Fibroblast of skin of back (primary cell): Measurements from ENCODE around the gene GNG12.

Source experiments
- DNase-seq: peaks from one replicate; pipeline ENCODE4 v3.0.0-alpha.2; 2013

Gene GNG12

GRCh38 chr1:67700220-67700619, 133.0 kb downstream of the GNG12 start:
- no peak for DNase-seq

GRCh38 chr1:67696708-67697107, 136.6 kb downstream of the GNG12 start:
- DNase-seq: no peak

- DNase-seq: no peak
These were observed 137.3 kb downstream of the GNG12 start for GRCh38 chr1:67695963-67696362.

- no peak for DNase-seq
These were observed 141.6 kb downstream of the GNG12 start for GRCh38 chr1:67691712-67692111.

- DNase-seq: no peak
These were observed 142.9 kb downstream of the GNG12 start for GRCh38 chr1:67690411-67690810.

GRCh38 chr1:67690018-67690363, 143.3 kb downstream of the GNG12 start:
- DNase-seq: no peak

- DNase-seq: no peak
These were observed 143.8 kb downstream of the GNG12 start for GRCh38 chr1:67689267-67690017.

GRCh38 chr1:67688526-67689219, 144.6 kb downstream of the GNG12 start:
- DNase-seq: no peak

GRCh38 chr1:67687649-67688048, 145.6 kb downstream of the GNG12 start:
- DNase-seq: peak; percentile 91

GRCh38 chr1:67687198-67687545, 146.1 kb downstream of the GNG12 start:
- DNase-seq: no peak

- DNase-seq: peak; percentile 99
These were observed 146.7 kb downstream of the GNG12 start for GRCh38 chr1:67686267-67687197.

- DNase-seq: peak; percentile 39
These were observed 147.6 kb downstream of the GNG12 start for GRCh38 chr1:67685558-67686266.

GRCh38 chr1:67685067-67685557, 148.2 kb downstream of the GNG12 start, which contains the start of gene GADD45A:
TSS of gene GADD45A (plus strand) at chr1:67685201. CDS start at chr1:67685495, 294 bp downstream.
- DNase-seq: peak; percentile 100

- no peak for DNase-seq
These were observed 148.7 kb downstream of the GNG12 start for GRCh38 chr1:67684526-67685066.

- peak; percentile 53 for DNase-seq
These were observed 149.3 kb downstream of the GNG12 start for GRCh38 chr1:67683766-67684525.

GRCh38 chr1:67683316-67683715, 150.0 kb downstream of the GNG12 start:
- DNase-seq: peak; percentile 67

- peak; percentile 97 for DNase-seq
These were observed 150.5 kb downstream of the GNG12 start for GRCh38 chr1:67682659-67683197.

- DNase-seq: peak; percentile 27
These were observed 152.8 kb downstream of the GNG12 start for GRCh38 chr1:67680486-67680885.

- DNase-seq: peak; percentile 89
These were observed 153.6 kb downstream of the GNG12 start for GRCh38 chr1:67679691-67680090.

- no peak for DNase-seq
These were observed 155.3 kb downstream of the GNG12 start for GRCh38 chr1:67677930-67678329.

GRCh38 chr1:67677408-67677807, 155.9 kb downstream of the GNG12 start:
- no peak for DNase-seq
